Retinal pigment epithelial cell (primary cell): ENCODE results near the gene SLC22A15.
"Not testable (repeated sequence)": the region's sequence is repeated elsewhere in the genome, so short reads cannot be mapped to it uniquely, and the experiment has no call there.

Experiments
- DNase-seq: peaks from one replicate; pipeline ENCODE4 v3.0.0-alpha.2; 2010; ENCODE audit warnings: low read depth
- H3K4me3 ChIP-seq: 2 replicates; pipeline ENCODE4 v1.5.1; 2011; ENCODE audit warnings: mild to moderate bottlenecking, low read length, control low read depth, moderate library complexity
- TF ChIP-seq, protein P1 (sequence below): conservative IDR thresholded peaks from 2 replicates; pipeline ENCODE4 v1.5.1; 2011; ENCODE audit warnings: low read depth, low read length, control low read depth, inconsistent platforms

Gene SLC22A15

DNA sequence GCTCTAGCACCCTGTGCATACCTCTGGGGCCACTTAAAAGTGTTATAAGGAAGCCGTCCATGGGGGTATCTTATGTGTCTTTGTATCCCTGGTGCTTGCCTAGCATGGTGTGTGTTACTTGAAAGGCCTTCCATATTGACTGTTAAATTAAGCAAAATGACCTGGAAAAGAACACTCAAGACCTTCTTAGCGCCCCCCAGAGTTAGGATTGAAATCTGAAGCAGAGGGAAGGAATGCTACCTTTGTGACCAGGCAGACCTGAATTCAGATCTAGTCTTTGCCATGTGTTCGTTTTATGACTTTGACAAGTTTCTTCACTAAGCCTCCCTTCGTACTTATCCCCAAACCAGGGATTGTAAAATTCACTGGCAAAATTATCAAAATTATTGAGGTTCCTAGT, 59.9 kb downstream of the SLC22A15 start:
- TF ChIP-seq, protein P1, sequence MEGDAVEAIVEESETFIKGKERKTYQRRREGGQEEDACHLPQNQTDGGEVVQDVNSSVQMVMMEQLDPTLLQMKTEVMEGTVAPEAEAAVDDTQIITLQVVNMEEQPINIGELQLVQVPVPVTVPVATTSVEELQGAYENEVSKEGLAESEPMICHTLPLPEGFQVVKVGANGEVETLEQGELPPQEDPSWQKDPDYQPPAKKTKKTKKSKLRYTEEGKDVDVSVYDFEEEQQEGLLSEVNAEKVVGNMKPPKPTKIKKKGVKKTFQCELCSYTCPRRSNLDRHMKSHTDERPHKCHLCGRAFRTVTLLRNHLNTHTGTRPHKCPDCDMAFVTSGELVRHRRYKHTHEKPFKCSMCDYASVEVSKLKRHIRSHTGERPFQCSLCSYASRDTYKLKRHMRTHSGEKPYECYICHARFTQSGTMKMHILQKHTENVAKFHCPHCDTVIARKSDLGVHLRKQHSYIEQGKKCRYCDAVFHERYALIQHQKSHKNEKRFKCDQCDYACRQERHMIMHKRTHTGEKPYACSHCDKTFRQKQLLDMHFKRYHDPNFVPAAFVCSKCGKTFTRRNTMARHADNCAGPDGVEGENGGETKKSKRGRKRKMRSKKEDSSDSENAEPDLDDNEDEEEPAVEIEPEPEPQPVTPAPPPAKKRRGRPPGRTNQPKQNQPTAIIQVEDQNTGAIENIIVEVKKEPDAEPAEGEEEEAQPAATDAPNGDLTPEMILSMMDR, result no peak

DNA sequence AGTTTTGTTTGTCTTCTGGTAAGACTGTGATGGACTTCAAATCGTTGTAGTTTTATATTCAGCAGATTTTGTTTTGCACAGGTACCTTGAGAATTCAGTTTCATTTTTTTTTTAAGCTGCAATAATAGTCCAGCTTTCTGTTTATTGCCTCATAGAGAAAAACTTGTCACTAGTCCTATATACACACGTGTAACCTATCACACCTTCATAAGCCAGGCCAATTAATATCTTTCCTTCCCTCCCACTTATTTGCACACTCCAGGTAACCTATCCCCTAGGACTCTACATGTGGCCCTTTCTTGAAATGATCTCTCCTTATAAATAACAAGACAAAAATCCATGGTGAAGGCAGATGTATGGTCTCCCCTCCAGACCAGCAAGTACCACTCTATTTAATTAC, 62.4 kb downstream of the SLC22A15 start:
- TF ChIP-seq, protein P1, result no peak
- no peak overlapping the region for H3K4me3 ChIP-seq
- DNase-seq, result no peak

More for the DNA sequence above, 59.9 kb downstream of the SLC22A15 start:
- H3K4me3 ChIP-seq, result no peak overlapping the region
- DNase-seq, result no peak

DNA sequence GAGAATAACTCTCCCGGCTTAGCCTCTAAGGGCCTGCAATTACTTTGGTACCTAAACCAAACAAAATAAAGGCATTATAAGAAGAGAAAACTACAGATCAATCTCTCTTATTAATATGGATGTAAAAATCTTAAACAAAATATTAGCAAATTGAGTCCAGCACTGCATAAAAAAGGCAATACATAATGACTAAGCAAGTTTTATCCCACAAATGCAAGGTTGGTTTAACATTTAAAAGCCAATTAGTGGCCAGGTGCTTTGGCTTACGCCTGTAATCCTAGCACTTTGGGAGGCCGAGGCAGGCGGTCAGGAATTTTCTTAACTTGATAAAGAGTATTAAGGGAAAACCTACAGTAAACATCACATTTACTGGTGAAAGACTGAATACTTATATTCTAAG, 67.8 kb downstream of the SLC22A15 start:
- DNase-seq, result no peak
- no peak overlapping the region for H3K4me3 ChIP-seq
- TF ChIP-seq, protein P1, result no peak

DNA sequence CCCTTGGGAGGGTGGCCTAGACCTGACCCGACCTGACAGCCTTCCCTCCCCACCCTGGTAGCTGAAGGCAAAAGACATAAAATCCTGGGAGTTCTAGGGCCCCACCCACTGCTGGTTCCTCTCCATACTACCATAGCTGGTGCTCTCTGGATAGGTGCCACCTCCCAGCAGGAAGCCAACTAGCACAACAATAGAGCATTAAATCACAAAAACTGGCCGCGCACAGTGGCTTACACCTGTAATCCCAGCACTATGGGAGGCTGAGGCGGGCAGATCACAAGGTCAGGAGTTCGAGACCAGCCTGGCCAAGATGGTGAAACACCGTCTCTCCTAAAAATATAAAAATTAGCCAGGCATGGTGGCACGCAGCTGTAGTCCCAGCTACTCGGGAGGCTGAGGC, 70.6 kb downstream of the SLC22A15 start:
- not testable (repeated sequence) for H3K4me3 ChIP-seq, DNase-seq

DNA sequence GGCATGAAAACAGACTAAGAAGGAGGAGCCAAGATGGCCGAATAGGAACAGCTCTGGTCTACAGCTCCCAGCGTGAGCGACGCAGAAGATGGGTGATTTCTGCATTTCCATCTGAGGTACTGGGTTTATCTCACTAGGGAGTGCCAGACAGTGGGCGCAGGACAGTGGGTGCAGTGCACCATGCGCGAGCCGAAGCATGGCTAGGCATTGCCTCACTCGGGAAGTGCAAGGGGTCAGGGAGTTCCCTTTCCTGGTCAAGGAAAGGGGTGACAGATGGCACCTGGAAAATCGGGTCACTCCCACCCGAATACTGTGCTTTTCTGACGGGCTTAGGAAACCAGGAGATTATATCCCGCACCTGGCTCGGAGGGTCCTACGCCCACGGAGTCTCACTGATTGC, 75.6 kb downstream of the SLC22A15 start:
- DNase-seq, H3K4me3 ChIP-seq: not testable (repeated sequence)

DNA sequence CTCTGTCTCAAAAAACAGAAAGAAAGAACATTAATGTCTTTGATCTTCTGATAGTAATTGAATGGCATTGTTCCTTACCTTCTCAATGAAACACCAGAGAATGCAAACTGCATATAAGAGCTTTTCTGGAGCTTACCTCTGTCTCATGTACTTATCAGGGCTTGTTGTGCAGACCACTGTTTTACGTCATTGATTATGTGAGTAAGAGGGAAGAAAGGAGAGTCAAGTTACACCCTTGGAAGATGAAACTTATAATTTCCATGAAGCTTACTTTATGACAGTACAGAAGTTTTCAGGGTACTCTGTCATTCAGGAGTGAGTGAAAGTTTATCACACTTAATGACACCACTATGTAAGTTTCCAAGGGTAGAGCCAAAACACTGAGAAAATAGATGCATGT, 85.9 kb downstream of the SLC22A15 start:
- H3K4me3 ChIP-seq, result no peak overlapping the region
- TF ChIP-seq, protein P1, result no peak
- no peak for DNase-seq

DNA sequence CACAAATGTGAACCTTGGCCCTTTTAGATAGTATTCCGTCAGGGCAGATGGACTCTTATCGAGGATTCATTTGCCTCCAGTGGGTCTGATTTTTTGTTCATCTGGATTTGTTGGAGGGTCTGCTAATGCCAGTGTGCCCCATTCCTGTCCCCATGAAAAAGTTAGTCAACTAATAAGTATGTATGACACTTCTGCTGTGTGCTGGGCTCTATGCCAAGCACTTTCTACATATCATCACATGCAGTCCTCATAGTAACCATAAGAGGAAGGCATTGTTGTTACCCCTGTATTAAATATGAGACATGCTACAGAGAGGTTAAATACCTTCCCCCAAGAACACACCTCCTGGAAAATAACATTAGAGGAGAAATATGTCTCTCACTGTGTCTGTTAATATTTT, 88.3 kb downstream of the SLC22A15 start:
- TF ChIP-seq, protein P1, result no peak
- no peak for DNase-seq
- H3K4me3 ChIP-seq, result no peak overlapping the region

DNA sequence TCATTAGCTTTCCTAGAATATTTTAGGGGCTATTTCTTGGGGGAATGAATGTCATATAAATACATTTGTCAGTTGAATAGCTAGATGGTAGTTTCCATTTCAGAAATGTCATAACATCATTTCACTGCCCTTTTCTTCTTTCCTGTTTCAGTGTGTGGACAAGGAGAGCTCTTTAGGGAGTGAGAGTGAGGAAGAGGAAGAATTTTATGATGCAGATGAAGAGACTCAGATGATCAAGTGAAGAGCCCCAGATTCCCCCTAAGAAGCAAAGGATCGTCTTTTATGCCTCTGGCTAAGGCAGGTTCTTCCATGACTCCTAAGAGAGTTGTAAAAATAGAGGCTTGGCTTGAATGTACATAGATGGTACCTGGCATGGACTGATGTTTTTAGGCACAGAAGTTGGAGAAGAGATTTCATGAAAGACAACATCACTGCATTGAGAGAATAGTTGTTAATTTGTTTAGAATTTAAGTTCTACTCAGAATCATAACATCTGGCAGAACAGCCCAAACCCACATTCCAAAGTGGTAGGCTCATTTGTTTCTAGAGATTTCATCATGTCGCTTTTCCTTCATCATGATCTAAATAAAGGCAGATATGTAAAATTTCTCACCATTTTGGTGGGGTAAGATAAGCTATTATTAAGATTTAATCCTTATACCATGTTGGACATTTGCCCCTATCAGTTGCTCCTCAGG, 90.7 kb downstream of the SLC22A15 start:
- no peak overlapping the region for H3K4me3 ChIP-seq
- TF ChIP-seq, protein P1, result no peak
- no peak for DNase-seq
